Cardiac muscle cell (in vitro differentiated cells and primary cell): Measurements from ENCODE around the gene CENPM. TPM values are rescaled to one million over a fixed set of nuclear protein-coding genes. Genes with fewer than 3 reads are reported as not detected.

Experiments
- DNase-seq, 2 donors: peaks; one replicate each; pipeline versions ENCODE4 v3.0.0 to v3.0.0-alpha.2; 2010 to 2017; ENCODE audit warnings: low read depth in 1 of 2, low spot score in 1 of 2
- H3K27ac ChIP-seq: fragments of 200-600 bp; sonication (generic); 2 replicates; pipeline ENCODE4 v1.5.1; 2016
- H3K27me3 ChIP-seq: fragments of 200-600 bp; sonication (generic); 2 replicates; pipeline ENCODE4 v1.6.0; 2016; ENCODE audit warnings: control low read depth
- H3K36me3 ChIP-seq: fragments of 200-600 bp; sonication (generic); 2 replicates; pipeline ENCODE4 v1.5.1; 2016; ENCODE audit warnings: control low read depth
- H3K4me1 ChIP-seq: fragments of 200-600 bp; sonication (generic); 2 replicates; pipeline ENCODE4 v1.8.1; 2017; ENCODE audit warnings: low read depth, mild to moderate bottlenecking, mixed run types
- H3K4me3 ChIP-seq: fragments of 200-600 bp; sonication (generic); 2 replicates; pipeline ENCODE4 v1.5.1; 2016; ENCODE audit warnings: mild to moderate bottlenecking
- H3K9me3 ChIP-seq: fragments of 200-600 bp; sonication (generic); 2 replicates; pipeline ENCODE4 v1.5.1; 2017; ENCODE audit warnings: low read depth, mild to moderate bottlenecking, control low read depth
- polyA plus RNA-seq: library from polyadenylated mRNA; unstranded; fragments of >200 nt; fragmentation: Nextera tagmentation; extraction: Ambion mirVana; gene quantifications from 2 replicates; pipeline ENCODE4 v1.2.1, GENCODE V29; 2016
- total RNA-seq: library from RNA; depleted of rRNA; stranded (reverse); fragments of >200 nt; gene quantifications from 2 replicates; pipeline ENCODE4 v1.2.3, GENCODE V29; 2016
- TF ChIP-seq, protein P1 (sequence below): IDR thresholded peaks from 2 replicates; pipeline ENCODE4 v1.5.1; 2012; ENCODE audit warnings: low read depth, mild to moderate bottlenecking, low read length

The CENPM gene
- total and polyA plus RNA-seq, 2 experiments from 2014 or later, result 25.8 to 26.7 TPM

DNA sequence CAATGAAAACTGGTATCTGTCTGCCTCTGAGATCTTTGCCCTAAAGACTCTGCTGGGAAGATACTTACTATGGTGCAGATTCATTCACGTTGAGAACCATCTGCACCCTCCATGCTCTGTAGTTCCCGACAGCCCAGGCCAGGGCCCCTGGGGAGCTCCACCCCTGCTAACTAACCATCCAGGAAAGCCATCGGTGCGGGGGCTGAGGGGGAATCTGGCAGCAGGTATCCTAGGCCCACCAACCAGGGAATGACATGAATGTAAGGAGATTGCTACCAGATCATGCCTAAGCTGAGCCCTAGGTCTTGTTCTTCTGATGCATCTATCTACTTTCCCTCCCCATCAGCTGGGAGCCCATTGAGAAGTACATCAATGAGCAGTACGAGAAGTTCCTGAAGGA, 40.3 kb upstream of the CENPM start:
- no peaks in the 10 kb centered on the region for H3K36me3 ChIP-seq
- no peak overlapping the region for H3K4me3 ChIP-seq
- TF ChIP-seq, protein P1, sequence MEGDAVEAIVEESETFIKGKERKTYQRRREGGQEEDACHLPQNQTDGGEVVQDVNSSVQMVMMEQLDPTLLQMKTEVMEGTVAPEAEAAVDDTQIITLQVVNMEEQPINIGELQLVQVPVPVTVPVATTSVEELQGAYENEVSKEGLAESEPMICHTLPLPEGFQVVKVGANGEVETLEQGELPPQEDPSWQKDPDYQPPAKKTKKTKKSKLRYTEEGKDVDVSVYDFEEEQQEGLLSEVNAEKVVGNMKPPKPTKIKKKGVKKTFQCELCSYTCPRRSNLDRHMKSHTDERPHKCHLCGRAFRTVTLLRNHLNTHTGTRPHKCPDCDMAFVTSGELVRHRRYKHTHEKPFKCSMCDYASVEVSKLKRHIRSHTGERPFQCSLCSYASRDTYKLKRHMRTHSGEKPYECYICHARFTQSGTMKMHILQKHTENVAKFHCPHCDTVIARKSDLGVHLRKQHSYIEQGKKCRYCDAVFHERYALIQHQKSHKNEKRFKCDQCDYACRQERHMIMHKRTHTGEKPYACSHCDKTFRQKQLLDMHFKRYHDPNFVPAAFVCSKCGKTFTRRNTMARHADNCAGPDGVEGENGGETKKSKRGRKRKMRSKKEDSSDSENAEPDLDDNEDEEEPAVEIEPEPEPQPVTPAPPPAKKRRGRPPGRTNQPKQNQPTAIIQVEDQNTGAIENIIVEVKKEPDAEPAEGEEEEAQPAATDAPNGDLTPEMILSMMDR, result no peak
- H3K4me1 ChIP-seq, result no peaks in the 10 kb centered on the region
- H3K9me3 ChIP-seq, result no peaks in the 10 kb centered on the region
- H3K27me3 ChIP-seq, result no peaks in the 10 kb centered on the region
- no peak overlapping the region for H3K27ac ChIP-seq
- no peak for DNase-seq

GRCh38 chr22:41983513-41984405, 36.8 kb upstream of the CENPM start:
- H3K9me3 ChIP-seq, result no peaks in the 10 kb centered on the region
- H3K36me3 ChIP-seq, result no peaks in the 10 kb centered on the region
- H3K4me3 ChIP-seq, result no peak overlapping the region
- no peaks in the 10 kb centered on the region for H3K4me1 ChIP-seq
- DNase-seq, result peak in 1 of 2 donors; percentile 57
- TF ChIP-seq, protein P1, result no peak
- no peaks in the 10 kb centered on the region for H3K27me3 ChIP-seq
- no peak overlapping the region for H3K27ac ChIP-seq

GRCh38 chr22:41982865-41983264, 35.9 kb upstream of the CENPM start:
- no peaks in the 10 kb centered on the region for H3K36me3 ChIP-seq
- no peak overlapping the region for H3K27ac ChIP-seq
- no peak overlapping the region for H3K4me3 ChIP-seq

DNA sequence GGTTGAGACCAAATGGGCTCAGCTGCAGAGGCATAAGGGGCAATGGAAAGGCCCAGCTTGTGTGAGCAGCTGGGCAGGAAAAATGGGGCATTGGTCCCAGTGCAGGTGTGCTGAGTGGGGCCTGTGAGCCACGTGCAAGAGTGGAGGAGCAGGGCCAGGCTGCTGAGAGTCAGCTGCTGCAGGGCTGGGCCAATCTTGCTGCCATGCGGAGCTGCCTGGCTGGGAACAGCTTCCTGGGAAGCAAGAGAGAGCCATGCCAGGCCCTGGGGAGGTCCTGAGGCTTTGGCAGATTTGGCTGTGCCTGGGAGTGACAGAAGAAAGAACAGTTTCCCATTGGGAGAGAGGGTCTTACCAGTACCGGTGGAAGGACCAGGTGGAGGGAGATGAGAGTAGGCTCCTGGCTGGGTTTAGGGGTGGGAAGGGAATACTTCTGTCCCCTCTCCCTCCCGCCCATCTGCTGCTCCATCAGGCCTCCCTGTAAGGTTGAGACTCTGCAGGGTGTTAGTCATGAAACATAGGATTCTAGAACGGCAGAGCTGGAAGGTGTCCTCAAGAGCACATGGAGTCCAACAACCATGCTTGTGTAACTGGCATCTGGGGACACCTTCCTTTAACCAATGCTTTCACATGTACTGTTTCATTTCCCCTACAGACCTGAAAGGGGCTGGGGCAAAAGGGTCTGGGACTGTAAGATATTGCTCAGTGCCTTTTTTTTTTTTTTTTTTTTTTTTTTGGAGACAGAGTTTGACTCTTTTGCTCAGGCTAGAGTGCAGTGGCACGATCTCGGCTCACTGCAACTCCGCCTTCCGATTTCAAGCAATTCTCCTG, 32.7 kb upstream of the CENPM start:
- H3K4me1 ChIP-seq, result no peaks in the 10 kb centered on the region
- no peak for DNase-seq

More at GRCh38 chr22:41982865-41983264, 35.9 kb upstream of the CENPM start:
- TF ChIP-seq, protein P1, result no peak
- Histone ChIP-seq H3K27me3 (peaks cover 8% of the 10 kb centered on the region), H3K4me1 (no peaks in the 10 kb centered on the region), H3K9me3 (no peaks in the 10 kb centered on the region)
- no peak for DNase-seq

GRCh38 chr22:41978732-41979131, 31.8 kb upstream of the CENPM start:
- no peak overlapping the region for H3K4me3 ChIP-seq
- H3K36me3 ChIP-seq, result no peaks in the 10 kb centered on the region
- DNase-seq, result no peak
- H3K27me3 ChIP-seq, result peaks cover 45% of the 10 kb centered on the region
- no peak overlapping the region for H3K27ac ChIP-seq
- H3K4me1 ChIP-seq, result no peaks in the 10 kb centered on the region
- TF ChIP-seq, protein P1, result no peak
- no peaks in the 10 kb centered on the region for H3K9me3 ChIP-seq

More for the DNA sequence above, 32.7 kb upstream of the CENPM start:
- H3K27ac ChIP-seq, result no peak overlapping the region
- H3K36me3 ChIP-seq, result no peaks in the 10 kb centered on the region
- peaks cover 38% of the 10 kb centered on the region for H3K27me3 ChIP-seq
- H3K9me3 ChIP-seq, result no peaks in the 10 kb centered on the region
- TF ChIP-seq, protein P1, result no peak
- H3K4me3 ChIP-seq, result no peak overlapping the region
